ENCODE measurements around the gene TSPEAR.

DNA sequence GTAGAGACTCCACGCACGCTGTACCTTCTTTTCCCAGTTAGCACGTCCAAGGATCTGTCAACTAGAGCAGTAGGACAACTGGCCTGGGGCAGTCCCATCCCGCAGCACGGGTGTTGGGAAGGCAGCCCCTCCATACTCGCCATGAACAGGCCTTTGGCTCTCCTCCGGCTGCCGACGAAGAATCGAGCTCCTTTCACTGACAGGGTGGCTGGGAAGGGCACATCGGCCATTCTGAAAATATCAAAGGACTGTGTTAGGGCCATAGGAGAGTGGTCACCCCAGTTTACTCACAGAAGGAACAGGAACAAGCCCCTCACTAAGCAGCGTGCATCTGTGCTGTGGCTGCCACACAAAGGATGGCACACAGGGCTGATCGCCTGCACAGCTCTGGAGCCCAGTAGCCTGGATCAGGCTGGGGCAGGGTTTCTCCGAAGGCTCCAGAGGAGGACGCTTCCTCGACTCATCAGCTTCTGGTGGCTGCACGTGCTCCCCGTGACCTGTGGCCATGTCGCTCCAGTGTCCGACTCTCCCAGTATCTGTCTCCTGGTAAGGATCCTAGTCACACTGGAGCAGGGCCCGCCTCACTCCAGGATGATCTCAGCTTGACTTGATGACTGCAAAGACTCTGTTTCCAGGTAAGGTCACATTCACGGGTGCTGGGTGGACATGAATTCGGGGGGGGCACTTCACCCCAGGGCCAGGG lies 180.3 kb downstream of the TSPEAR start:
- TF ChIP-seq, protein P1, sequence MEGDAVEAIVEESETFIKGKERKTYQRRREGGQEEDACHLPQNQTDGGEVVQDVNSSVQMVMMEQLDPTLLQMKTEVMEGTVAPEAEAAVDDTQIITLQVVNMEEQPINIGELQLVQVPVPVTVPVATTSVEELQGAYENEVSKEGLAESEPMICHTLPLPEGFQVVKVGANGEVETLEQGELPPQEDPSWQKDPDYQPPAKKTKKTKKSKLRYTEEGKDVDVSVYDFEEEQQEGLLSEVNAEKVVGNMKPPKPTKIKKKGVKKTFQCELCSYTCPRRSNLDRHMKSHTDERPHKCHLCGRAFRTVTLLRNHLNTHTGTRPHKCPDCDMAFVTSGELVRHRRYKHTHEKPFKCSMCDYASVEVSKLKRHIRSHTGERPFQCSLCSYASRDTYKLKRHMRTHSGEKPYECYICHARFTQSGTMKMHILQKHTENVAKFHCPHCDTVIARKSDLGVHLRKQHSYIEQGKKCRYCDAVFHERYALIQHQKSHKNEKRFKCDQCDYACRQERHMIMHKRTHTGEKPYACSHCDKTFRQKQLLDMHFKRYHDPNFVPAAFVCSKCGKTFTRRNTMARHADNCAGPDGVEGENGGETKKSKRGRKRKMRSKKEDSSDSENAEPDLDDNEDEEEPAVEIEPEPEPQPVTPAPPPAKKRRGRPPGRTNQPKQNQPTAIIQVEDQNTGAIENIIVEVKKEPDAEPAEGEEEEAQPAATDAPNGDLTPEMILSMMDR (IDR thresholded peaks at IDR 0.05 in 8 of 11, conservative IDR thresholded peaks at IDR 0.05 in 3 of 11), result no peak
- no peak for TF ChIP-seq POLR2A (IDR thresholded peaks at IDR 0.05)
- TF ChIP-seq POLR2AphosphoS5 (IDR thresholded peaks at IDR 0.05), result no peak

All from spleen (tissue), 7 donors.